Gastrocnemius medialis (tissue), 4 donors: ENCODE results near the gene ADAP1. TPM values are rescaled to one million over a fixed set of nuclear protein-coding genes. Genes with fewer than 3 reads are reported as not detected.

Experiments
- ATAC-seq, 2 donors: fragments of 150-250 bp; one replicate each; pipeline ENCODE4 v1.9.1; 2016
- DNase-seq, 2 donors: peaks; one replicate each; pipeline ENCODE4 v3.0.0-alpha.2; 2019
- H3K27ac ChIP-seq, 4 donors: fragments of 200-600 bp; sonication (generic); 1 replicate in 1 of 4; 2 replicates in 3 of 4; pipeline ENCODE4 v1.5.1; 2016 to 2018; ENCODE audit warnings: mild to moderate bottlenecking in 2 of 4, moderate library complexity in 1 of 4
- H3K27me3 ChIP-seq, 3 donors: fragments of 200-600 bp; sonication (generic) in 2 of 3; 1 replicate in 1 of 3; 2 replicates in 2 of 3; pipeline versions ENCODE4 v1.5.1 to v1.6.0; 2016 to 2019; ENCODE audit warnings: mild to moderate bottlenecking in 1 of 3, moderate library complexity in 1 of 3
- H3K36me3 ChIP-seq, 2 donors: fragments of 200-600 bp; sonication (generic) in 1 of 2; one replicate each; pipeline ENCODE4 v1.5.1; 2017 to 2018
- H3K4me1 ChIP-seq, 2 donors: fragments of 200-600 bp; sonication (generic) in 1 of 2; one replicate each; pipeline ENCODE4 v1.5.1; 2016 to 2017; ENCODE audit warnings: mild to moderate bottlenecking in 2 of 2
- H3K4me3 ChIP-seq, 4 donors: fragments of 200-600 bp; sonication (generic) in 3 of 4; 1 replicate in 1 of 4; 2 replicates in 3 of 4; pipeline ENCODE4 v1.5.1; 2016 to 2019; ENCODE audit warnings: mild to moderate bottlenecking in 2 of 4
- H3K9me3 ChIP-seq, 3 donors: fragments of 200-600 bp; sonication (generic) in 2 of 3; 1 replicate in 1 of 3; 2 replicates in 2 of 3; pipeline ENCODE4 v1.5.1; 2016 to 2019
- CTCF ChIP-seq, 5 experiments: fragments of 450-650 bp in 3 of 5; fragments of 200-600 bp in 2 of 5; sonication (generic) in 2 of 5; IDR thresholded peaks in 4 of 5; conservative IDR thresholded peaks in 1 of 5; 1 replicate in 4 of 5; 2 replicates in 1 of 5; pipeline ENCODE4 v1.5.1; 2016 to 2019; ENCODE audit warnings: antibody characterized with exemption in 5 of 5, mild to moderate bottlenecking in 3 of 5, moderate library complexity in 3 of 5
- POLR2A ChIP-seq, 2 donors: fragments of 450-650 bp; IDR thresholded peaks; one replicate each; pipeline ENCODE4 v1.6.1; 2017; ENCODE audit warnings: antibody characterized with exemption in 2 of 2, mild to moderate bottlenecking in 2 of 2, moderate library complexity in 2 of 2
- in situ Hi-C, 4 donors: fragments of 200-750 bp; cut with MboI; loops; one replicate each; pipeline versions ENCODE4 v1.15.0 to v1.8.0; 2017; ENCODE audit warnings: low sequenced_read_pairs in 4 of 4
- intact Hi-C: fragments of 100-400 bp; cut with DNase I; formaldehyde crosslinking; loops from one replicate; pipeline ENCODE4 v1.15.1; 2023; ENCODE audit warnings: low total_unique reads
- total RNA-seq, 4 donors: library from RNA; depleted of rRNA; stranded (reverse); fragments of >200 nt; gene quantifications; one replicate each; pipeline versions ENCODE4 v1.1.0 to v1.2.3, GENCODE V29; 2016

ADAP1 gene
- total RNA-seq, 4 donors from 2014 or later: 0.71 to 5.0 (median 1.1) TPM

- in situ Hi-C loops (no loop called here), intact Hi-C loops (no loop called here)
- no peak overlapping the region for H3K27ac ChIP-seq
- H3K4me3 ChIP-seq: no peak overlapping the region
- H3K27me3 ChIP-seq: peaks cover 2 to 10% (median 8%) of the 10 kb centered on the region in 3 donors
- no peaks in the 10 kb centered on the region for H3K9me3 ChIP-seq
- no peak for ATAC-seq
- H3K36me3 ChIP-seq: no peaks in the 10 kb centered on the region
- no peaks in the 10 kb centered on the region for H3K4me1 ChIP-seq
- TF ChIP-seq POLR2A (IDR thresholded peaks at IDR 0.05) (no peak), CTCF (IDR thresholded peaks at IDR 0.05 in 4 of 5, conservative IDR thresholded peaks at IDR 0.05 in 1 of 5) (no peak)
- no peak for DNase-seq
Measured at GRCh38 chr7:936386-937054, 18.0 kb downstream of the ADAP1 start.

GRCh38 chr7:935874-936385 is 18.6 kb downstream of the ADAP1 start:
- no peak for DNase-seq
- Histone ChIP-seq H3K9me3 (no peaks in the 10 kb centered on the region), H3K27me3 (peaks cover 0 to 10% (median 3%) of the 10 kb centered on the region in 3 donors), H3K27ac (no peak overlapping the region), H3K4me3 (no peak overlapping the region), H3K4me1 (no peaks in the 10 kb centered on the region), H3K36me3 (no peaks in the 10 kb centered on the region)
- ATAC-seq: no peak
- intact Hi-C loops: no loop called here
- in situ Hi-C loops: no loop called here
- no peak for TF ChIP-seq POLR2A (IDR thresholded peaks at IDR 0.05)
- no peak for TF ChIP-seq CTCF (IDR thresholded peaks at IDR 0.05 in 4 of 5, conservative IDR thresholded peaks at IDR 0.05 in 1 of 5)

GRCh38 chr7:935164-935873 is 19.2 kb downstream of the ADAP1 start:
- DNase-seq (no peak), ATAC-seq (no peak)
- Histone ChIP-seq H3K27me3 (peaks cover 0 to 8% (median 2%) of the 10 kb centered on the region in 3 donors), H3K9me3 (no peaks in the 10 kb centered on the region), H3K4me1 (no peaks in the 10 kb centered on the region), H3K4me3 (no peak overlapping the region), H3K36me3 (no peaks in the 10 kb centered on the region), H3K27ac (no peak overlapping the region)
- TF ChIP-seq CTCF (IDR thresholded peaks at IDR 0.05 in 4 of 5, conservative IDR thresholded peaks at IDR 0.05 in 1 of 5): no peak
- TF ChIP-seq POLR2A (IDR thresholded peaks at IDR 0.05): no peak
- in situ Hi-C loops (no loop called here), intact Hi-C loops (no loop called here)

GRCh38 chr7:934469-935163 is 19.9 kb downstream of the ADAP1 start:
- TF ChIP-seq CTCF (IDR thresholded peaks at IDR 0.05 in 4 of 5, conservative IDR thresholded peaks at IDR 0.05 in 1 of 5): no peak
- no peak for TF ChIP-seq POLR2A (IDR thresholded peaks at IDR 0.05)
- H3K27ac ChIP-seq: no peak overlapping the region
- in situ Hi-C loops: no loop called here
- H3K36me3 ChIP-seq: no peaks in the 10 kb centered on the region
- H3K4me1 ChIP-seq: no peaks in the 10 kb centered on the region
- ATAC-seq: no peak
- H3K9me3 ChIP-seq: no peaks in the 10 kb centered on the region
- H3K4me3 ChIP-seq: no peak overlapping the region
- peaks cover 0 to 3% (median 0%) of the 10 kb centered on the region in 3 donors for H3K27me3 ChIP-seq
- DNase-seq: no peak
- intact Hi-C loops: no loop called here
